ENCODE results near the gene CMIP.

DNA sequence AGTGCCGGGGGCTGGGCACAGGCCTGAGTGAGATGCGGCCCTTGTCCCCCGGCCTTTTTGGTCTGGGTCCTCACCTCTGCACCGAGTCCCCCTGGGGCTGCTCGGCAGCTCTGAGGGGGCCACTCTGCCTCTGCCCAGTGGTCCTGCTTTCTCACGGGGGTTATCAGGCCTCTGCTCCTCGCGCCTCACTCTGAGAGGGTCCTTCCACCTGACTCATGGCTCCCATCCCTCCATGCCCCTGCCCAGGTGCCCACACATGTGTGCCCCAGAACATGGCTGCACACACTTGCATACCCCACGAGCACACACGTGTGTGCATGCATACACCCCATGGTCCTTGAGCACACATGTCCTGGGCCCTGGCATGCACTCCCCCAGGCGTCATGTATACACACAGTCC is 53.7 kb downstream of the CMIP start:
- TF ChIP-seq POLR2A (IDR thresholded peaks at IDR 0.05) (no peak), CTCF (IDR thresholded peaks at IDR 0.05) (no peak)

Data from Peyer's patch (tissue), 4 donors.